GM21737 (cell line): ENCODE results near the gene MS4A8.
"Not testable (repeated sequence)": the region's sequence is repeated elsewhere in the genome, so short reads cannot be mapped to it uniquely, and the experiment has no call there.

Experiments used
- ATAC-seq: cut with Tn5 transposase; IDR thresholded peaks from one replicate; pipeline ENCODE4 v1.9.1; 2021; ENCODE audit warnings: mild to moderate bottlenecking, moderate library complexity; ENCODE audit not compliant: unreplicated experiment

The MS4A8 gene

DNA sequence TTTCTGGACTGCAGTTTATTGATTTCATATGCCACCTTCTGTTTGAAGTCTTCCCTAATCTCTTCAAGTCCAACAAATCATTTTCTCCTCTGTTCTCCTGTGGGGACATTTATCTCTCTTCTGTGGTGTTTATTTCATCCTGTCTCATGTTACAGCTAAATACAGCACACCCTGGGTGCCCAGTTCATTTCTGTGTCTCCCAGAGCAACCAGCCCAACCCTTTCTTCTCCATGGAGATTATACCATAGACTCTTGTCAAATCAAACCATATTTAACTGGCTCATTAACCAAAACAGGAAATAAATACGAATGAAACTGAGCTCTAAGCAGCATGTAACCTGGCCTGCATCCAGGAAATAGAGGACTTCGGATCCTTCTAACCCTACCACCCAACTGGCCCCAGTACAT lies at the start of gene MS4A8:
MS4A8 (plus strand) TSS at position 329 of the 408 bp plus-strand sequence. CDS start 1,249 bp downstream, outside the sequence.
- no peak for ATAC-seq

- no peak for ATAC-seq
These were observed 41.5 kb upstream of the MS4A8 start for GRCh38 chr11:60657888-60658287.

DNA sequence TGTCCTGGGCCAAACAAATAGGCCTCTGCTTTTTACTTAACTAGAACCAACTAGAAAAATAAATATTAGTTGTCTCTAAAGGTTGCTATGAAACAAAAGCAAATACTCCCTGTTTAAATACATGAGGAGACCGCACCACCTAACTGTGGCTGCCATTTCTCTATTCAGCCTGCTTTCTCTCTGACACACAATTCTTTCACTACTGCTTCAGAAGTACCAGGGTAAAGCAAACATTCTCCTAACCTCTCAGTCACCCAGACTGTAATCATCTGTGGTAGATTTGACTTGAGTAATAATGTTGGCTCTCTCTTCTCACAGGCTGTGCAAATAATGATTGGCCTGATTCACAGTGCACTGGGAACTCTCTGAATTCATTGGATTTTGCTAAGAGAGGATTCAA lies 41.0 kb upstream of the MS4A8 start:
- no peak for ATAC-seq

DNA sequence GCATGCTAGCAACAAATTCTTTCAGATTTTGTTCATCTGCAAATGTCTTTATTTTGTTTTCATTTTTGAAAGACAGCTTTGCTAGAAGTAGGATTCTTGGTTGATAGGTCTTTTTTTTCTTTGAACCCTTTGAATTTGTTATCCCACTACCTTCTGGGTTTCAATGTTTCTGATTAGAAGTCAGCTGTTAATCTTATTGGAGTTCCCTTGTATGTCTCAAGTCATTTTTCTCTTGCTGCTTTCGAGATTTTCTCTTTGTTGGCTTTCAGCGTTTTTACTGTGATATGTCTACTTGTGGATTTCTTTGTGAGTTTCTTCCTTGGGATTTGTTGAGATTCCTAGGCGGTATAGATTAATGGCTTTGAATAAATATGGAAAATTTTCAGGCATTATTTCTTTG lies 27.2 kb upstream of the MS4A8 start:
- ATAC-seq = no peak

- ATAC-seq = not testable (repeated sequence)
These were observed 21.2 kb upstream of the MS4A8 start for GRCh38 chr11:60678231-60678630.

GRCh38 chr11:60679879-60680278 lies 19.5 kb upstream of the MS4A8 start:
- no peak for ATAC-seq

DNA sequence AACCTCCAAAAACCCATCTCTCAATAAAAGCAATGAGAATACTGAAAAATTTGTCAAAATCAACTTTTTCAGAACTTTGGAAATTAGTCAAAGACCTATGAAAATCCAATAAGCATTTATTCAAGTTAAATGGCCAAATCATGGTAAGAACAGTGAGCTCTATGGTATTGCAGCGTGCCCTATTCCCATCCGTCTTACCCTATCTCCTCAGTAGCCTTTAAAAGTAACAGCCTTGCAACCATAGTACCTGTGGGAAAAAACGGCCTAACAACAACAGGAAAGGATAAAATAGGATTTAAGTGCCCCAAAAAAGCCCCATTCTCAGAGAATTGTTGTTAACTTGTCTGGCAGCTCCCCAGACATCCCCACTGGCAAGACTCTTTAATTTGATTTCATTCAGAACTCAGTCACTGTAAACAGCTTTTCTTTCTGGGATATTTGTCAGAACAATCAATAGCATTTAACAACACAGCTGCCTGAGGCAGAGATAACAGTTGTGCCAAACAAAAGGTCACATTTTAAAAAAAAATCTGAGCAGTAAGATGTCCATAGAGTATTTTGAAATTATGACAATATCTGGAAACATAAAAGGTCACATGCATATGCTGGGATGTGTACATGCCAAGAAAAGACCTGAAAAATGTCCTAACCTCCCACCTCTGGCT lies 18.8 kb upstream of the MS4A8 start:
- ATAC-seq = no peak

GRCh38 chr11:60684541-60684848 lies 14.9 kb upstream of the MS4A8 start:
- ATAC-seq = not testable (repeated sequence)

DNA sequence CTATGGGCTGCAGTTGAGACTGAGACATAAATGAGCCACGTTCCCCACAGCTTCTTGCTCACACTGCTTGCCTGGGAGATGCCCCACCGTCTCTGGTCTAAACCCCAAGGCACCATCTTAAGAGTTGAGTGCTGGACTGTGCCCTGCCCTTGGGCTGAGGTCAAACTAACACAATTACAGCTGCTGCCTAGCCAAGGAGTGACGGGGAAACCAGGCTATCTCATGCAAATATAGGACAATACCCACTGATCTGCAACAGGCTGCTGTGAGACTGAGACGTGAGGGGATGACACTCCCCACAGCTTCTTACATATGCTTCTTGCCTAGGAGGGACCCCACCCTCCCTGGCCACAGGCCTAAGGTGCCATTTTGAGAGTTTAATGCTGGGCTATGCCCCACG lies 7.8 kb upstream of the MS4A8 start:
- no peak for ATAC-seq

DNA sequence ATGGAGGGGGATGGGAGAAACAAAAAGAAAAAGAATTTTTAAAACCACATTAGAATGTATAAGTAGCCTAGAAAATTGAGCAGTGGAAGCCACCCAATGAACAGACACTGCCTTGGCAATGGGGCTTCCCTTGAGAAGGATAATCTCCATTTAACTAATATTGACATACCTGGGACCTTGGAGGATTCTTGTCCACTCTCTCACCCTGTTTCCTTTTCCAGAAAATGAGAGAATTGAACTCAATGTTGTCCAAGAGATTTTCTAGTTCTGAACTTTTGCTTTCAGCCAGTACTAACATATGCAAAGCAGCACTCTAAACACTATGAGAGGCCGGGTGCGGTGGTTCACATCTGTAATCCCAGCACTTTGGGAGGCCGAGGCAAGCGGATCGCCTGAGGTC lies 524 bp downstream of the MS4A8 start:
- no peak for ATAC-seq

DNA sequence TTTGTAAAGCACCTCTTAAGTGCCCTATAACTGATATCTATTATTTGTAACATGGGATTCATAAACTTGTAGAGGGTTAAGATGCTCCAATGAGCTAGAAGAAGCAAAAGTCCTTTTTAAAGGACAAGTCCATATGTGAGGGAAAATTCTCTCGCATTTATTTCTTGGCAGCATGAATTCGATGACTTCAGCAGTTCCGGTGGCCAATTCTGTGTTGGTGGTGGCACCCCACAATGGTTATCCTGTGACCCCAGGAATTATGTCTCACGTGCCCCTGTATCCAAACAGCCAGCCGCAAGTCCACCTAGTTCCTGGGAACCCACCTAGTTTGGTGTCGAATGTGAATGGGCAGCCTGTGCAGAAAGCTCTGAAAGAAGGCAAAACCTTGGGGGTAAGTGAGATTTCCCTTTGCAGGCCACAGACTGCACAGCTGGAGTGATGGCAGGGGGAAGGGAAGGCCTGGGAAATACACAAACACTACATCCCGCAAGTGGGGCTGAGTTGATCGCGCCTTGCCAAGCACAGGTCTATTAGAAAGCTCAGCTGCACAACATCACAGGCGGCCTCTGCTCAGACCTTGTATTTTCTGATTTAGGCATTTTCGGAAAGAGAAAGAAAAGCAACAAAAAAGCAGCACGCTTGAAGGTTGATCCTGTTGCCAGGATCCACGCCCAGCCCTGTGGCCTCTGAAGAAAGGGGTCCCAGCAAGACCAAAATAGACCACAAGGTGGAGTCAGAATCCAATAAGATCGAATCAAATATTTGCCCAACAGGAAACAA lies 1.5 kb downstream of the MS4A8 start:
- no peak for ATAC-seq

DNA sequence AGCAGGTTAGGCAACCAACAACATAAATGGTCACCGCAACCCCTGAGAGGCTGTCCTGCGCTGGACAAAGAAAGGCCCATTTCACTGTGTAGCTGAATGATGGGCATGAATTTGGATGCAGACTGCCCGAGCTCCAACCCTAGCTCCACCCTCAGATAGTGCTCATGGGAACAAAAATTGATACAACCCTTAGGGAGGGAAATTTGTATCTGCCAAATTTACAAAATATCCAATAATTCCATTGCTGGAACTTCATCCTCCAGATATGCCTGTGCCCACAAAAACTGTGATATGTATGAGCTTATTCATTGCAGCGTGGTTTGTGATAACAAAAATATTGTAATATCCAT lies 2.0 kb downstream of the MS4A8 start:
- ATAC-seq = no peak

- ATAC-seq = no peak
These were observed 4.0 kb downstream of the MS4A8 start for GRCh38 chr11:60703374-60703773.

- ATAC-seq = no peak
These were observed 6.5 kb downstream of the MS4A8 start for GRCh38 chr11:60705895-60706294.

DNA sequence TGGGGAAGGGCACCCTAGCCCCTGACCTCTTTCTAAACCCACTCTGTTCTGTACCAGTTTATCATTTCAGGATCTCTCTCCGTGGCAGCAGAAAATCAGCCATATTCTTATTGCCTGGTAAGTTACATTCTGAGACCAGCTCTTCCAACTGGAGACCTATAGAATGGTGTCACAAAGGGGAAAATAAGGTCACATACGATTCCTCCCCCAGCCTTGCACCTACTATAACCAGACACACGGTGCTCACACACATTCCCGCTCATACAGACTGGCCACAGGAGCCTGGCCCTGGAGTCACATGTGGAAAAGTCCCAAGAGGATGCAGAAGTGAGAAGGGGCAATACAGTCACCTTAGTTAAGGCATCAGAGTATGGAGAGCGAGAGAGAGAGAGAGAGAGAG lies 7.5 kb downstream of the MS4A8 start:
- no peak for ATAC-seq

GRCh38 chr11:60710482-60710881 lies 11.1 kb downstream of the MS4A8 start:
- ATAC-seq = no peak

GRCh38 chr11:60711276-60711675 lies 11.9 kb downstream of the MS4A8 start:
- no peak for ATAC-seq

GRCh38 chr11:60713423-60713822 lies 14.0 kb downstream of the MS4A8 start:
- ATAC-seq = not testable (repeated sequence)

DNA sequence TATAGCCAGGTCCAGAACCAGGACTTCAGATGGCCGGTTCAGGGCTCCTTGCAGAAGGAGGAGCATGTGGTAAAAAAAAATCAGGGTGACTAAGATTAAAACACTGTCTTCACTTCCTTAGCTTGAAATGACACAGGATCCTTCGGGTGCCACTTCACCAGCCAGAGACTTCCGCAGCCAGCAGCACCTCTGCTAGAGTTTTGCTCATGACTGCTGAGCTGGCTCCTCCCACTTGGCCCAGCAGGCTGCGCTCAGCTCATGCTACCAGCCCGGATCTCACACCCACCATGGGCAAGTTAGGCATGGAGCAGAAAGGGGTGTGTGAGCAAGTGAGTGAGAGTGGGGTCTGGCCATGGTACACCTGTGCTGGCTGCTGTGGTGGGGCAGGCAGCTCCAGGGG lies 18.5 kb downstream of the MS4A8 start:
- no peak for ATAC-seq

- no peak for ATAC-seq
These were observed 19.3 kb downstream of the MS4A8 start for GRCh38 chr11:60718524-60719316.

- ATAC-seq = no peak
These were observed 20.0 kb downstream of the MS4A8 start for GRCh38 chr11:60719391-60719790.

DNA sequence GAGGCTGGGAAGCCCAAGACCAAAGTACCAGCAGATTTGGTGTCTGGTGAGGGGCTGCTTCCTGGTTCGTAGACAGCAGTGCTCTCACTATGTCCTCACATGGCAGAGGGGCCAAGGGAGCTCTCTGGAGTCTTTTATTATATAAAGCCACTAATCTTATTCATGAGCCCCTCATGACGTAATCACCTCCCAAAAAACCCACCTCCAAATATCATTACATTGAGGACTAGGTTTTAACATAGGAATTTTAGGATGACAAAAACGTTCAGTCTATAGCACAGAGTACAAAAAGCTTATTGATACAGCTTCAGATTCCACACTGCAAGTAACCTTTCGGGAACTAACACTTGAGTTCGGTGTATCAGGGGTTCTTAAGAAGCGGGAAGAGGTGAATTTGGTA lies 21.0 kb downstream of the MS4A8 start:
- no peak for ATAC-seq
